H1 (cell line): ENCODE measurements around the gene GPD1L. TPM values are rescaled to one million over a fixed set of nuclear protein-coding genes. Genes with fewer than 3 reads are reported as not detected.

ENCODE experiments used
- CHD2 ChIP-seq: IDR thresholded peaks from 2 replicates; pipeline ENCODE4 v1.6.1; 2012; ENCODE audit warnings: low read length, improper control_type of control experiment
- KDM1A ChIP-seq: fragments of 200-600, 300-600 bp; sonication (generic); IDR thresholded peaks from 2 replicates; pipeline ENCODE4 v1.7.1; 2016; ENCODE audit warnings: mild to moderate bottlenecking, low read length, borderline replicate concordance
- POLR2A ChIP-seq, 2 experiments: IDR thresholded peaks; 1 replicate in 1 of 2; 2 replicates in 1 of 2; pipeline ENCODE4 v1.6.1; 2011; ENCODE audit warnings: low read depth in 2 of 2, low read length in 2 of 2, mild to moderate bottlenecking in 2 of 2; ENCODE audit errors: control extremely low read depth in 1 of 2
- SAP30 ChIP-seq: fragments of 300-600 bp; sonication (generic); IDR thresholded peaks from 2 replicates; pipeline ENCODE4 v1.7.1; 2012; ENCODE audit warnings: low read length, moderate library complexity, mild to moderate bottlenecking, inconsistent platforms; ENCODE audit not compliant: insufficient read depth, insufficient replicate concordance
- SUZ12 ChIP-seq: fragments of 200-600 bp; sonication (generic); IDR thresholded peaks from 2 replicates; pipeline ENCODE4 v1.6.1; 2012; ENCODE audit warnings: mild to moderate bottlenecking, inconsistent platforms, low read length, moderate library complexity, mixed read lengths
- TCF12 ChIP-seq: IDR thresholded peaks from 2 replicates; pipeline ENCODE4 v1.6.1; 2011; ENCODE audit warnings: low read depth, mild to moderate bottlenecking, low read length
- YY1 ChIP-seq: IDR thresholded peaks from 2 replicates; pipeline ENCODE4 v1.6.1; 2011; ENCODE audit warnings: low read depth, mild to moderate bottlenecking, low read length
- polyA plus RNA-seq, 7 experiments: library from polyadenylated mRNA; depleted of rRNA in 3 of 7; stranded (reverse) in 5 of 7; unstranded in 2 of 7; fragments of >200 nt in 5 of 7; fragments of 200-250 nt in 2 of 7; gene quantifications; 1 replicate in 5 of 7; 2 replicates in 1 of 7; 4 replicates in 1 of 7; pipeline versions ENCODE4 v1.2.1 to v1.2.3, GENCODE V29; 2011 to 2013; ENCODE audit warnings: missing spikeins in 2 of 7, mixed read lengths in 2 of 7
- total RNA-seq: library from RNA; stranded (reverse); fragmentation: NEBNext Ultra II Directional; extraction: Animal tissue kit (Norgen Biotek cat#: 25700); gene quantifications from 2 replicates; pipeline ENCODE4 v1.2.1, GENCODE V29; 2021

The GPD1L gene
- total and polyA plus RNA-seq, 2 of the 8 experiments (the other 6 are each of a cell fraction or from before 2014, with no cell fraction given), result 2.4 to 8.4 TPM

DNA sequence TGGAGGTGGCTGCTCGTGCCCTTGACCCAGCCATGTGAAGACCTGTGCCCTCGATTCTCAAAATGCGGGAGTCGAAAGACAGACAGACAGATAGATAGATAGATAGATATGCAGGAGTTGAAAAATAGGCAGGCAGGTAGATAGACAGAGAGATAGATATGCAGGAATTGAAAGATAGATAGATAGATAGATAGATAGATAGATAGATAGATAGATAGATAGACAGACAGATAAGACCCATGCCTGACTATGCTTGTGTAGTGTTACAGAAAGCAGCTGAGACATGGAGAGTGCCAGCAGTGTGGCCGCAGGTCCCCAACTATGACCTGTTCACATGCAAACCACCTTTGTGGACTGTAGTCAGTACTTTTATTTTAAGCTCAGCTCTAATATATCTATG lies 17.2 kb downstream of the GPD1L start (continued):
- no peak for TF ChIP-seq KDM1A
- TF ChIP-seq SUZ12, result no peak
- no peak for TF ChIP-seq SAP30
- no peak for TF ChIP-seq POLR2A (IDR thresholded peaks at IDR 0.05; ENCODE audit: control extremely low read depth in 1 of 2, low read depth in 2 of 2, low read length in 2 of 2)
- no peak for TF ChIP-seq YY1
- TF ChIP-seq CHD2, result no peak
- TF ChIP-seq TCF12, result no peak
